ENCODE results near the gene TANGO6. TPM values are rescaled to one million over a fixed set of nuclear protein-coding genes. Genes with fewer than 3 reads are reported as not detected.

The TANGO6 gene
- polyA plus RNA-seq, 1 donor (not counting 4 experiments of a cell fraction or from before 2014, with no cell fraction given): 13.1 TPM

GRCh38 chr16:68981971-68982370 is 138.6 kb downstream of the TANGO6 start:
- Histone ChIP-seq H3K4me2 (ENCODE audit: control insufficient read depth, extremely low read depth, insufficient read depth, low read depth, low read length) (no peak overlapping the region), H3K27me3 (ENCODE audit: control insufficient read depth, extremely low read depth, insufficient read depth, low read length) (no peaks in the 10 kb centered on the region), H3K9me1 (ENCODE audit: control insufficient read depth, extremely low read depth, insufficient read depth, low read length) (no peaks in the 10 kb centered on the region), H3K4me1 (ENCODE audit: control insufficient read depth, extremely low read depth, insufficient read depth, low read length) (peaks cover 19% of the 10 kb centered on the region), H3K4me3 (ENCODE audit: control insufficient read depth in 2 of 3, extremely low read depth in 1 of 3, insufficient read depth in 2 of 3, low read depth in 1 of 3, low read length in 3 of 3) (no peak overlapping the region), H2AFZ (ENCODE audit: control insufficient read depth, low read length) (no peak overlapping the region), H3K9me3 (ENCODE audit: control insufficient read depth, low read depth, low read length) (no peaks in the 10 kb centered on the region), H3K27ac (ENCODE audit: control insufficient read depth, insufficient read depth, low read length) (no peak overlapping the region), H4K20me1 (ENCODE audit: control insufficient read depth, extremely low read depth, insufficient read depth, low read length) (no peaks in the 10 kb centered on the region), H3K79me2 (ENCODE audit: control insufficient read depth, insufficient read depth, low read length) (no peaks in the 10 kb centered on the region), H3K36me3 (ENCODE audit: control insufficient read depth in 2 of 2, extremely low read depth in 1 of 2, insufficient read depth in 2 of 2, low read length in 2 of 2) (no peaks in the 10 kb centered on the region), H3K9ac (ENCODE audit: control insufficient read depth, extremely low read depth, insufficient read depth, low read length) (no peak overlapping the region)
- no peak for TF ChIP-seq EZH2 (IDR thresholded peaks at IDR 0.05; ENCODE audit: low read length)
- no peak for TF ChIP-seq CTCF (optimal IDR thresholded peaks at IDR 0.05 in 1 of 3, IDR thresholded peaks at IDR 0.05 in 1 of 3, conservative IDR thresholded peaks at IDR 0.05 in 1 of 3; ENCODE audit: extremely low read depth in 1 of 3, insufficient read depth in 2 of 3, low read length in 3 of 3)
- dilution Hi-C loops (cut with MboI; ENCODE audit: extremely low pct_ligation_motif_present, low sequenced_read_pairs): no loop called here
- no peak for FAIRE-seq
- DNase-seq (ENCODE audit: low read depth, low spot score): no peak

- no peaks in the 10 kb centered on the region for H3K27me3 ChIP-seq (ENCODE audit: control insufficient read depth, extremely low read depth, insufficient read depth, low read length)
- H3K27ac ChIP-seq (ENCODE audit: control insufficient read depth, insufficient read depth, low read length): no peak overlapping the region
- H3K9me1 ChIP-seq (ENCODE audit: control insufficient read depth, extremely low read depth, insufficient read depth, low read length): no peaks in the 10 kb centered on the region
- no peak overlapping the region for H2AFZ ChIP-seq (ENCODE audit: control insufficient read depth, low read length)
- no peaks in the 10 kb centered on the region for H3K9me3 ChIP-seq (ENCODE audit: control insufficient read depth, low read depth, low read length)
- no peaks in the 10 kb centered on the region for H3K79me2 ChIP-seq (ENCODE audit: control insufficient read depth, insufficient read depth, low read length)
- no peak overlapping the region for H3K4me3 ChIP-seq (ENCODE audit: control insufficient read depth in 2 of 3, extremely low read depth in 1 of 3, insufficient read depth in 2 of 3, low read depth in 1 of 3, low read length in 3 of 3)
- dilution Hi-C loops (cut with MboI; ENCODE audit: extremely low pct_ligation_motif_present, low sequenced_read_pairs): no loop called here
- H4K20me1 ChIP-seq (ENCODE audit: control insufficient read depth, extremely low read depth, insufficient read depth, low read length): no peaks in the 10 kb centered on the region
- DNase-seq (ENCODE audit: low read depth, low spot score) (no peak), FAIRE-seq (no peak)
- H3K4me1 ChIP-seq (ENCODE audit: control insufficient read depth, extremely low read depth, insufficient read depth, low read length): peaks cover 33% of the 10 kb centered on the region
- no peaks in the 10 kb centered on the region for H3K36me3 ChIP-seq (ENCODE audit: control insufficient read depth in 2 of 2, extremely low read depth in 1 of 2, insufficient read depth in 2 of 2, low read length in 2 of 2)
- TF ChIP-seq EZH2 (IDR thresholded peaks at IDR 0.05; ENCODE audit: low read length) (no peak), CTCF (optimal IDR thresholded peaks at IDR 0.05 in 1 of 3, IDR thresholded peaks at IDR 0.05 in 1 of 3, conservative IDR thresholded peaks at IDR 0.05 in 1 of 3; ENCODE audit: extremely low read depth in 1 of 3, insufficient read depth in 2 of 3, low read length in 3 of 3) (no peak)
- H3K4me2 ChIP-seq (ENCODE audit: control insufficient read depth, extremely low read depth, insufficient read depth, low read depth, low read length): no peak overlapping the region
- no peak overlapping the region for H3K9ac ChIP-seq (ENCODE audit: control insufficient read depth, extremely low read depth, insufficient read depth, low read length)
Observed at GRCh38 chr16:68984467-68984866, 141.1 kb downstream of the TANGO6 start.

Measured in keratinocyte (primary cell).